Right ventricle myocardium superior (tissue), 1 donor: ENCODE measurements around the gene PGBD4. TPM values are rescaled to one million over a fixed set of nuclear protein-coding genes. Genes with fewer than 3 reads are reported as not detected.
A peak's percentile ranks its signal among the peaks of the same experiment; 100 is the strongest.

Experiments
- ATAC-seq: fragments of 200-7000 bp; cut with Tn5 transposase; one replicate; pipeline ENCODE4 v1.9.1; 2020; ENCODE audit warnings: mild to moderate bottlenecking; ENCODE audit not compliant: poor library complexity
- DNase-seq: peaks from one replicate; pipeline ENCODE4 v3.0.0-alpha.2; 2020
- intact Hi-C: fragments of 100-400 bp; cut with DNase I; formaldehyde crosslinking; loops from one replicate; pipeline ENCODE4 v1.11.2; 2022
- long read RNA-seq: library from polyadenylated mRNA; unstranded; transcript quantifications from one replicate; pipeline ENCODE4 v2.0.0, GENCODE V29; 2021
- total RNA-seq: library from RNA; stranded (reverse); fragmentation: NEBNext Ultra II Directional; extraction: Animal tissue kit (Norgen Biotek cat#: 25700); gene quantifications from one replicate; pipeline ENCODE4 v1.2.1, GENCODE V29; 2021
- donor health status: DM: no; HTN: yes; CAD: no; lungs with severe emphysema.

Gene PGBD4
- 1.3 TPM for total RNA-seq
- long read RNA-seq, full-length matches to known transcripts = 1 of 1 reads
- long read RNA-seq, partial matches to known transcripts = 0 of 1 reads
- long read RNA-seq, other reads (novel, unspliced or antisense) = 0 of 1 reads

- ATAC-seq (peak; percentile 100), DNase-seq (peak; percentile 99)
- intact Hi-C loops = loop anchor here (5.0 kb wide), 1 partner anchor 126 kb away; the partner anchor contains the start of gene EMC4
Measured at GRCh38 chr15:34101366-34102174, at the start of gene PGBD4, which contains the start of gene EMC7. Gene PGBD4, plus strand, starts transcription at chr15:34102083. Its CDS starts 449 bp downstream, at chr15:34102532. Gene EMC7, minus strand, starts transcription at chr15:34101862. Its CDS starts 23 bp downstream, at chr15:34101839.

GRCh38 chr15:34054081-34054707, 47.7 kb upstream of the PGBD4 start:
- no peak for DNase-seq
- intact Hi-C loops = no loop called here
- ATAC-seq = no peak

GRCh38 chr15:34055868-34056595, 45.9 kb upstream of the PGBD4 start:
- intact Hi-C loops = no loop called here
- DNase-seq = no peak
- no peak for ATAC-seq

- DNase-seq (no peak), ATAC-seq (no peak)
- intact Hi-C loops = no loop called here
Measured at GRCh38 chr15:34056911-34057310, 45.0 kb upstream of the PGBD4 start.

GRCh38 chr15:34059476-34059875, 42.4 kb upstream of the PGBD4 start:
- DNase-seq (no peak), ATAC-seq (no peak)
- intact Hi-C loops = no loop called here

GRCh38 chr15:34059946-34060345, 41.9 kb upstream of the PGBD4 start:
- ATAC-seq (no peak), DNase-seq (no peak)
- intact Hi-C loops = loop anchor here (2.0 kb wide), 1 partner anchor 151 kb away; the partner anchor contains the start of gene KATNBL1

- no peak for ATAC-seq
- no peak for DNase-seq
- intact Hi-C loops = no loop called here
Measured at GRCh38 chr15:34064438-34064837, 37.4 kb upstream of the PGBD4 start.

GRCh38 chr15:34065261-34065660, 36.6 kb upstream of the PGBD4 start:
- intact Hi-C loops = no loop called here
- ATAC-seq (no peak), DNase-seq (no peak)

- DNase-seq = no peak
- intact Hi-C loops = no loop called here
- no peak for ATAC-seq
Measured at GRCh38 chr15:34065941-34066340, 35.9 kb upstream of the PGBD4 start.

- ATAC-seq (no peak), DNase-seq (no peak)
- intact Hi-C loops = no loop called here
Measured at GRCh38 chr15:34070003-34070402, 31.9 kb upstream of the PGBD4 start.

- no peak for ATAC-seq
- DNase-seq = no peak
- intact Hi-C loops = no loop called here
Measured at GRCh38 chr15:34076785-34077184, 25.1 kb upstream of the PGBD4 start.

GRCh38 chr15:34078900-34079299, 23.0 kb upstream of the PGBD4 start:
- DNase-seq = no peak
- no peak for ATAC-seq
- intact Hi-C loops = no loop called here

GRCh38 chr15:34079904-34080303, 22.0 kb upstream of the PGBD4 start:
- no peak for ATAC-seq
- intact Hi-C loops = no loop called here
- no peak for DNase-seq

- no peak for DNase-seq
- ATAC-seq = no peak
- intact Hi-C loops = no loop called here
Measured at GRCh38 chr15:34084086-34084485, 17.8 kb upstream of the PGBD4 start.

- DNase-seq (no peak), ATAC-seq (no peak)
- intact Hi-C loops = no loop called here
Measured at GRCh38 chr15:34085746-34086145, 16.1 kb upstream of the PGBD4 start.

- ATAC-seq (no peak), DNase-seq (no peak)
- intact Hi-C loops = loop anchor here (5.0 kb wide), 1 partner anchor 127 kb away; the partner anchor contains the start of gene EMC4
Measured at GRCh38 chr15:34099914-34100313, 2.0 kb upstream of the PGBD4 start.

GRCh38 chr15:34102175-34102925, 467 bp downstream of the PGBD4 start:
- intact Hi-C loops = loop anchor here (5.0 kb wide), 1 partner anchor 125 kb away; the partner anchor contains the start of gene EMC4
- no peak for DNase-seq
- peak; percentile 44 for ATAC-seq

- intact Hi-C loops = no loop called here
- ATAC-seq (no peak), DNase-seq (no peak)
Measured at GRCh38 chr15:34106423-34106822, 4.5 kb downstream of the PGBD4 start.
